Adrenal gland (tissue), 5 donors: ENCODE measurements around the gene ATXN7L2.

Experiments used
- POLR2A ChIP-seq, 2 donors: fragments of 450-650 bp; IDR thresholded peaks; one replicate each; pipeline ENCODE4 v1.6.1; 2017; ENCODE audit warnings: antibody characterized with exemption in 2 of 2, mild to moderate bottlenecking in 2 of 2, moderate library complexity in 1 of 2
- TF ChIP-seq, protein P1 (sequence below), 6 experiments: fragments of 450-650 bp in 4 of 6; fragments of 200-600 bp in 2 of 6; sonication (generic) in 1 of 6; IDR thresholded peaks; 1 replicate in 5 of 6; 2 replicates in 1 of 6; pipeline versions ENCODE4 v1.5.1 to v1.8.0; 2016 to 2021; ENCODE audit warnings: antibody characterized with exemption in 6 of 6, mild to moderate bottlenecking in 2 of 6, moderate library complexity in 1 of 6
- donor health status: DM: no; HTN: no; CAD: no.

GRCh38 chr1:109478806-109479205, 4.9 kb upstream of the ATXN7L2 start:
- TF ChIP-seq, protein P1, sequence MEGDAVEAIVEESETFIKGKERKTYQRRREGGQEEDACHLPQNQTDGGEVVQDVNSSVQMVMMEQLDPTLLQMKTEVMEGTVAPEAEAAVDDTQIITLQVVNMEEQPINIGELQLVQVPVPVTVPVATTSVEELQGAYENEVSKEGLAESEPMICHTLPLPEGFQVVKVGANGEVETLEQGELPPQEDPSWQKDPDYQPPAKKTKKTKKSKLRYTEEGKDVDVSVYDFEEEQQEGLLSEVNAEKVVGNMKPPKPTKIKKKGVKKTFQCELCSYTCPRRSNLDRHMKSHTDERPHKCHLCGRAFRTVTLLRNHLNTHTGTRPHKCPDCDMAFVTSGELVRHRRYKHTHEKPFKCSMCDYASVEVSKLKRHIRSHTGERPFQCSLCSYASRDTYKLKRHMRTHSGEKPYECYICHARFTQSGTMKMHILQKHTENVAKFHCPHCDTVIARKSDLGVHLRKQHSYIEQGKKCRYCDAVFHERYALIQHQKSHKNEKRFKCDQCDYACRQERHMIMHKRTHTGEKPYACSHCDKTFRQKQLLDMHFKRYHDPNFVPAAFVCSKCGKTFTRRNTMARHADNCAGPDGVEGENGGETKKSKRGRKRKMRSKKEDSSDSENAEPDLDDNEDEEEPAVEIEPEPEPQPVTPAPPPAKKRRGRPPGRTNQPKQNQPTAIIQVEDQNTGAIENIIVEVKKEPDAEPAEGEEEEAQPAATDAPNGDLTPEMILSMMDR (IDR thresholded peaks at IDR 0.05), result no peak
- TF ChIP-seq POLR2A (IDR thresholded peaks at IDR 0.05), result no peak
